Measurements from ENCODE around the gene ARRDC2. TPM values are rescaled to one million over a fixed set of nuclear protein-coding genes. Genes with fewer than 3 reads are reported as not detected.

The ARRDC2 gene
- 0.15 and 0.99 TPM in 2 replicates for polyA plus RNA-seq

GRCh38 chr19:18007917-18008673, at the start of gene ARRDC2:
ARRDC2 (plus strand) TSS chr19:18008170; CDS start chr19:18008311, 141 bp downstream.

GRCh38 chr19:17966550-17967256, 41.3 kb upstream of the ARRDC2 start, which contains the start of gene KCNN1:
KCNN1 (plus strand) TSS chr19:17967107; CDS start chr19:17973889, 6,782 bp downstream.

Other genes with a start within 250 kb of the ARRDC2 start
- gene B3GNT3, start 213.0 kb upstream of the ARRDC2 start, polyA plus RNA-seq, result not detected in 2 replicates
- not detected in 2 replicates for gene INSL3, start 186.7 kb upstream of the ARRDC2 start, polyA plus RNA-seq
- 0.19 TPM in 1 of 2 replicates, not detected in the other for gene JAK3, start 160.2 kb upstream of the ARRDC2 start, polyA plus RNA-seq
- gene RPL18A, start 148.3 kb upstream of the ARRDC2 start, polyA plus RNA-seq, result 279 and 299 TPM in 2 replicates
- gene SLC5A5, start 136.2 kb upstream of the ARRDC2 start, polyA plus RNA-seq, result not detected in 2 replicates
- gene CCDC124, start 75.2 kb upstream of the ARRDC2 start, polyA plus RNA-seq, result 9.3 and 16.0 TPM in 2 replicates
- 2.1 and 4.3 TPM in 2 replicates for gene KCNN1, start 41.1 kb upstream of the ARRDC2 start, polyA plus RNA-seq
- not detected in 2 replicates for gene IL12RB1, start 78.8 kb downstream of the ARRDC2 start, polyA plus RNA-seq
- gene MAST3, start 89.6 kb downstream of the ARRDC2 start, polyA plus RNA-seq, result 0.20 and 7.9 TPM in 2 replicates
- 0.67 and 1.1 TPM in 2 replicates for gene PIK3R2, start 145.0 kb downstream of the ARRDC2 start, polyA plus RNA-seq
- gene IFI30, start 165.6 kb downstream of the ARRDC2 start, polyA plus RNA-seq, result 0.28 TPM in 1 of 2 replicates, not detected in the other
- 4.5 and 7.4 TPM in 2 replicates for gene MPV17L2, start 185.0 kb downstream of the ARRDC2 start, polyA plus RNA-seq
- 66.7 and 126 TPM in 2 replicates for gene RAB3A, start 195.9 kb downstream of the ARRDC2 start, polyA plus RNA-seq
- gene PDE4C, start 218.3 kb downstream of the ARRDC2 start, polyA plus RNA-seq, result 0.36 TPM in 1 of 2 replicates, not detected in the other